K562 (cell line): ENCODE data around the gene SHC1. TPM values are rescaled to one million over a fixed set of nuclear protein-coding genes. Genes with fewer than 3 reads are reported as not detected.

Source experiments
- ARID1B ChIP-seq: fragments of 450-650 bp; IDR thresholded peaks from 2 replicates; pipeline ENCODE4 v1.6.1; 2016; ENCODE audit warnings: antibody characterized with exemption, mild to moderate bottlenecking, inconsistent platforms
- CTBP1 ChIP-seq: fragments of 450-650 bp; IDR thresholded peaks from 2 replicates; pipeline ENCODE4 v1.6.1; 2016; ENCODE audit warnings: borderline replicate concordance
- DEAF1 ChIP-seq: fragments of 450-650 bp; formaldehyde crosslinking; IDR thresholded peaks from 2 replicates; pipeline ENCODE4 v1.4.0; 2020; ENCODE audit warnings: mild to moderate bottlenecking, moderate library complexity
- ESRRA ChIP-seq: fragments of 450-650 bp; IDR thresholded peaks from 2 replicates; pipeline ENCODE4 v1.6.1; 2014; ENCODE audit warnings: low read depth, mild to moderate bottlenecking, moderate library complexity, borderline replicate concordance
- MYC ChIP-seq, 2 experiments: fragments of 250-450 bp in 1 of 2; sonication (Bioruptor Pico) in 1 of 2; IDR thresholded peaks; 2 replicates each; pipeline versions ENCODE4 v1.5.1 to v1.6.1; 2012 to 2021; ENCODE audit warnings: low read depth in 2 of 2, borderline replicate concordance in 1 of 2, improper control_type of control experiment in 1 of 2, low read length in 1 of 2, mild to moderate bottlenecking in 1 of 2, moderate library complexity in 1 of 2
- RAD21 ChIP-seq, 2 experiments: fragments of 250-450 bp in 1 of 2; fragments of 450-650 bp in 1 of 2; sonication (Bioruptor Pico) in 1 of 2; formaldehyde crosslinking in 1 of 2; IDR thresholded peaks in 1 of 2; conservative IDR thresholded peaks in 1 of 2; 2 replicates each; pipeline versions ENCODE4 v1.4.0 to v1.8.0; 2020 to 2022; ENCODE audit warnings: mild to moderate bottlenecking in 2 of 2, moderate library complexity in 1 of 2
- SUPT5H ChIP-seq: fragments of 450-650 bp; IDR thresholded peaks from 2 replicates; pipeline ENCODE4 v1.6.1; 2016
- YY1 ChIP-seq, 3 experiments: IDR thresholded peaks; 2 replicates each; pipeline ENCODE4 v1.6.1; 2011; ENCODE audit warnings: low read length in 2 of 3, mild to moderate bottlenecking in 2 of 3, moderate library complexity in 2 of 3, borderline replicate concordance in 1 of 3, control low read depth in 1 of 3, low read depth in 1 of 3; ENCODE audit not compliant: insufficient read depth in 3 of 3, insufficient replicate concordance in 2 of 3, control insufficient read depth in 1 of 3, insufficient read length in 1 of 3; ENCODE audit errors: extremely low read depth in 1 of 3
- ZBTB7A ChIP-seq: IDR thresholded peaks from 2 replicates; pipeline ENCODE4 v1.6.1; 2011; ENCODE audit warnings: low read depth, mild to moderate bottlenecking, low read length, moderate library complexity, borderline replicate concordance; ENCODE audit not compliant: control insufficient read depth
- ZFPM2 ChIP-seq: fragments of 250-450 bp; sonication (Bioruptor Pico); IDR thresholded peaks from 2 replicates; pipeline ENCODE4 v1.5.1; 2022; ENCODE audit warnings: mild to moderate bottlenecking
- ZNF165 ChIP-seq: fragments of 250-450 bp; sonication (Bioruptor Pico); IDR thresholded peaks from 2 replicates; pipeline ENCODE4 v1.4.0; 2020; ENCODE audit warnings: borderline replicate concordance
- polyA plus RNA-seq, 8 experiments: library from polyadenylated mRNA; depleted of rRNA in 4 of 8; stranded (reverse) in 5 of 8; unstranded in 3 of 8; fragments of >200 nt; fragmentation: Nextera tagmentation in 2 of 8; fragmentation: Illumina TruSeq in 1 of 8; extraction: Ambion mirVana in 2 of 8; extraction: Trizol in 1 of 8; gene quantifications; 2 replicates each; pipeline versions ENCODE4 v1.2.1 to v1.2.3, GENCODE V29; 2011 to 2014; ENCODE audit warnings: inconsistent platforms in 1 of 8, missing spikeins in 1 of 8
- total RNA-seq, 7 experiments: library from RNA; depleted of rRNA in 6 of 7; stranded (reverse); fragments of >200 nt in 6 of 7; fragmentation: Illumina TruSeq in 2 of 7; extraction: Trizol in 2 of 7; gene quantifications; 2 replicates each; pipeline versions ENCODE4 v1.2.1 to v1.2.3, GENCODE V29; 2011 to 2021; ENCODE audit warnings: low replicate concordance in 1 of 7

SHC1 gene
- total and polyA plus RNA-seq, 9 of the 15 experiments (the other 6 are each of a cell fraction or from before 2014, with no cell fraction given), result 4.1 to 113 (median 51.9) TPM

DNA sequence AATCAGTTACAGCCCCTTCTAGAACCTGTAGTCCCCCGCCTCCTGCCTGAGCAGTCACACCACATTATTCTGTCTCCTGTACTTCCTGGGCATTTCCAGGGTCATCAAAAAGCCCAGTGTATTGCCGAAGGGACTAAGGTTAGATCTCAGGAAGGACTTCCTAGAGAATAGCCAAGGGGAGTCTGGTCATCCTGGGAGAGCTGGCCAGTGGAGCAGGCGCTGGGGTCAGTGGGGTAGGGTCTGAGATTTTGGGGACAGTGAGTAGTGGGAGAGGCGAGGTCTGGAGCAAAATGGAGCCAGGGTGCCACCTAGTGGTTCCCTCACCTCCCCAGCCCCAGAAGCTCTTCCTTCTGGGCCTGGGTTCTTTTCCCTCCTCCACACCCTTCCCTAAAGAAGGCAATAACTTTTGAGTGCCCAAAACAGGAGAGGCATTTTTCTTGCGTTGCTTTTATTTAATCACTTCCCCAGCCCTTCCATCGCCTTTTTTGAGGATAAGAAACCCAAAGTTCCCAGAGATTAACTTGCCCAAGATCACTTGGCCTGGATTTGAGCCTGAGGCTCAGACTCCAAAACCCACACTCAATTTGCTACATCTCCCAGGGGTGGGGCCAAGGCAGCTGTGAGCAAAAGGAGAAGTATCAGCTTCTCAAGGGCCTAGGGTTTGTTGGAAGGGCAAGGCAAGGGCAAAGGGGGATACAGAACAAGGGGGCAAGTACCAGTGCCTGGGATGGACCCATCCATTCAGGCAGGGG, 26.7 kb downstream of the SHC1 start (continued):
- TF ChIP-seq DEAF1 (CRISPR knock-in tag) (peak; percentile 69), RAD21 (CRISPR knock-in tag; conservative IDR thresholded peaks at IDR 0.05 in 1 of 2, IDR thresholded peaks at IDR 0.05 in 1 of 2) (peak; percentile 81 to 85), MYC (IDR thresholded peaks at IDR 0.05; ENCODE audit: low read depth, low read length) (0 out of 2 replicates have a peak, but pooled peaks have one; percentile 18), MYC (CRISPR knock-in tag; IDR thresholded peaks at IDR 0.05; ENCODE audit: borderline replicate concordance, low read depth) (no peak), ZBTB7A (peak; percentile 74), SUPT5H (no peak), ESRRA (peak; percentile 73), ZFPM2 (CRISPR knock-in tag) (no peak), YY1 (IDR thresholded peaks at IDR 0.05; ENCODE audit: borderline replicate concordance in 1 of 3, control insufficient read depth in 1 of 3, extremely low read depth in 1 of 3, insufficient read depth in 3 of 3, insufficient read length in 1 of 3, insufficient replicate concordance in 2 of 3, low read depth in 1 of 3, low read length in 2 of 3) (peak in 1 of 3 experiments; percentile 17), ARID1B (no peak), ZNF165 (CRISPR knock-in tag) (no peak), CTBP1 (peak; percentile 53; the same call in 1 of the 2 replicates)
